HFFc6 (cell line): Measurements from ENCODE around the gene IL13. TPM values are rescaled to one million over a fixed set of nuclear protein-coding genes. Genes with fewer than 3 reads are reported as not detected.

Experiments used
- DNase-seq: peaks from one replicate; pipeline ENCODE4 v3.0.0-alpha.2; 2018
- H3K27ac Mint-ChIP-seq: 2 replicates; pipeline ENCODE4 v1.8.0; 2020; ENCODE audit warnings: mild to moderate bottlenecking, mixed read lengths
- H3K27me3 Mint-ChIP-seq: 2 replicates; pipeline ENCODE4 v1.8.0; 2021; ENCODE audit warnings: mild to moderate bottlenecking, moderate library complexity, mixed read lengths; ENCODE audit not compliant: insufficient read depth
- H3K36me3 Mint-ChIP-seq: 2 replicates; pipeline ENCODE4 v1.8.0; 2021; ENCODE audit warnings: low read depth, mixed read lengths
- H3K4me1 Mint-ChIP-seq: 2 replicates; pipeline ENCODE4 v1.8.0; 2020; ENCODE audit warnings: low read depth, mixed read lengths
- H3K4me3 Mint-ChIP-seq: 2 replicates; pipeline ENCODE4 v1.8.0; 2020; ENCODE audit warnings: mild to moderate bottlenecking, moderate library complexity, mixed read lengths
- H3K9me3 Mint-ChIP-seq: 2 replicates; pipeline ENCODE4 v1.8.0; 2020; ENCODE audit warnings: mild to moderate bottlenecking, mixed read lengths
- total RNA-seq, 6 experiments: library from RNA; stranded (reverse); fragmentation: NEBNext Ultra II Directional; extraction: Animal tissue kit (Norgen Biotek cat#: 25700); gene quantifications; 2 replicates in 1 of 6; 3 replicates in 5 of 6; pipeline ENCODE4 v1.2.3, GENCODE V29; 2021
- TF ChIP-seq, protein P1 (sequence below): fragments of 200-600 bp; sonication (generic); IDR thresholded peaks from 2 replicates; pipeline ENCODE4 v1.5.0; 2021; ENCODE audit warnings: antibody characterized with exemption, mild to moderate bottlenecking

IL13 gene
- total RNA-seq, 6 experiments from 2014 or later, result not detected

- H3K36me3 Mint-ChIP-seq, result no peaks in the 10 kb centered on the region
- no peak overlapping the region for H3K4me3 Mint-ChIP-seq
- H3K4me1 Mint-ChIP-seq, result peaks cover 18% of the 10 kb centered on the region
- H3K9me3 Mint-ChIP-seq, result no peaks in the 10 kb centered on the region
- TF ChIP-seq, protein P1, sequence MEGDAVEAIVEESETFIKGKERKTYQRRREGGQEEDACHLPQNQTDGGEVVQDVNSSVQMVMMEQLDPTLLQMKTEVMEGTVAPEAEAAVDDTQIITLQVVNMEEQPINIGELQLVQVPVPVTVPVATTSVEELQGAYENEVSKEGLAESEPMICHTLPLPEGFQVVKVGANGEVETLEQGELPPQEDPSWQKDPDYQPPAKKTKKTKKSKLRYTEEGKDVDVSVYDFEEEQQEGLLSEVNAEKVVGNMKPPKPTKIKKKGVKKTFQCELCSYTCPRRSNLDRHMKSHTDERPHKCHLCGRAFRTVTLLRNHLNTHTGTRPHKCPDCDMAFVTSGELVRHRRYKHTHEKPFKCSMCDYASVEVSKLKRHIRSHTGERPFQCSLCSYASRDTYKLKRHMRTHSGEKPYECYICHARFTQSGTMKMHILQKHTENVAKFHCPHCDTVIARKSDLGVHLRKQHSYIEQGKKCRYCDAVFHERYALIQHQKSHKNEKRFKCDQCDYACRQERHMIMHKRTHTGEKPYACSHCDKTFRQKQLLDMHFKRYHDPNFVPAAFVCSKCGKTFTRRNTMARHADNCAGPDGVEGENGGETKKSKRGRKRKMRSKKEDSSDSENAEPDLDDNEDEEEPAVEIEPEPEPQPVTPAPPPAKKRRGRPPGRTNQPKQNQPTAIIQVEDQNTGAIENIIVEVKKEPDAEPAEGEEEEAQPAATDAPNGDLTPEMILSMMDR, result no peak
- no peak for DNase-seq
- no peaks in the 10 kb centered on the region for H3K27me3 Mint-ChIP-seq
- H3K27ac Mint-ChIP-seq, result no peak overlapping the region
Observed at GRCh38 chr5:132708645-132709044, 50.7 kb downstream of the IL13 start.

Other genes starting within 250 kb of the IL13 start
- gene IRF1, start 167.4 kb upstream of the IL13 start, total RNA-seq, result 10 to 100 TPM in 5 of 6 experiments, 1 to 10 TPM in 1; 9.8 to 19.7 (median 17.3) TPM
- gene IL5, start 114.7 kb upstream of the IL13 start, total RNA-seq, result not detected
- gene RAD50, start 101.2 kb upstream of the IL13 start, total RNA-seq, result 10 to 100 TPM; 11.6 to 27.7 (median 12.8) TPM
- not detected for gene IL4, start 15.8 kb downstream of the IL13 start, total RNA-seq
- 10 to 100 TPM; 12.9 to 15.4 (median 14.9) TPM for gene KIF3A, start 79.4 kb downstream of the IL13 start, total RNA-seq
- gene CCNI2, start 89.3 kb downstream of the IL13 start, total RNA-seq, result not detected
- 10 to 100 TPM; 53.9 to 67.1 (median 59.2) TPM for gene SEPTIN8, start 119.1 kb downstream of the IL13 start, total RNA-seq
- gene SOWAHA, start 155.1 kb downstream of the IL13 start, total RNA-seq, result not detected
- 10 to 100 TPM in 1 of 6 experiments, 1 to 10 TPM in 5; 7.8 to 12.2 (median 8.6) TPM for gene SHROOM1, start 172.5 kb downstream of the IL13 start, total RNA-seq
- under 1 TPM in 3 of 6 experiments, not detected in 3; 0.09 to 0.14 (median 0.12) TPM for gene GDF9, start 208.3 kb downstream of the IL13 start, total RNA-seq
- 100 to 1,000 TPM; 501 to 678 (median 615) TPM for gene UQCRQ, start 208.5 kb downstream of the IL13 start, total RNA-seq
- under 1 TPM; 0.09 to 0.51 (median 0.41) TPM for gene LEAP2, start 215.5 kb downstream of the IL13 start, total RNA-seq